Endothelial cell of umbilical vein (primary cell): Measurements from ENCODE around the gene SFT2D1. TPM values are rescaled to one million over a fixed set of nuclear protein-coding genes. Genes with fewer than 3 reads are reported as not detected.

Experiments
- BruUV-seq: library from RNA; stranded (reverse); fragments of 400-500 nt; replicated peaks from 2 replicates; lab custom pipeline; 2021; lab: Mats Ljungman, UMichigan
- CTCF ChIA-PET: fragments of 300-600, 350-600 bp; sonication (Branson Sonifier 250); formaldehyde crosslinking; loops from one replicate; lab custom pipeline; 2021; ENCODE audit warnings: antibody characterized with exemption, inconsistent platforms; lab: Charles Lee
- POLR2A ChIA-PET: fragments of 300-600, 350-600 bp; sonication (Branson Sonifier 250); formaldehyde crosslinking; loops from one replicate; lab custom pipeline; 2021; ENCODE audit warnings: antibody characterized with exemption, inconsistent platforms; lab: Charles Lee
- DNase-seq: peaks from one replicate; pipeline ENCODE4 v3.0.0-alpha.2; 2011; ENCODE audit warnings: low read depth, low spot score
- FAIRE-seq: peaks from 2 replicates; lab custom pipeline; 2011; peaks lifted over from hg19 to GRCh38; lab: Jason Lieb, UNC
- H2AFZ ChIP-seq: 2 replicates; pipeline ENCODE4 v1.6.0; 2012; ENCODE audit warnings: low read depth, low read length, control low read depth, inconsistent platforms
- H3K27ac ChIP-seq: 2 replicates; pipeline ENCODE4 v1.5.1; 2011; ENCODE audit warnings: low read depth, mild to moderate bottlenecking, control low read depth, low read length, moderate library complexity; ENCODE audit not compliant: insufficient read depth
- H3K27me3 ChIP-seq, 2 experiments: 2 replicates each; pipeline versions ENCODE4 v1.6.0 to v1.6.1; 2011; ENCODE audit warnings: low read length in 2 of 2, mixed read lengths in 1 of 2; ENCODE audit not compliant: control insufficient read depth in 2 of 2, insufficient read depth in 2 of 2
- H3K36me3 ChIP-seq, 2 experiments: 2 replicates in 1 of 2; 3 replicates in 1 of 2; pipeline ENCODE4 v1.5.1; 2011; ENCODE audit warnings: low read length in 2 of 2, mild to moderate bottlenecking in 1 of 2, moderate library complexity in 1 of 2; ENCODE audit not compliant: control insufficient read depth in 2 of 2, insufficient read depth in 2 of 2; ENCODE audit errors: extremely low read depth in 1 of 2
- H3K4me1 ChIP-seq: 3 replicates; pipeline ENCODE4 v1.5.1; 2011; ENCODE audit warnings: mild to moderate bottlenecking, low read length; ENCODE audit not compliant: control insufficient read depth, insufficient read depth; ENCODE audit errors: extremely low read depth
- H3K4me2 ChIP-seq: 2 replicates; pipeline ENCODE4 v1.6.1; 2011; ENCODE audit warnings: low read length, control low read depth, mixed read lengths; ENCODE audit not compliant: insufficient read depth
- H3K4me3 ChIP-seq, 3 experiments: fragments of 200-600 bp in 1 of 3; sonication (generic), shearing (Covaris generic) in 1 of 3; replicated peaks in 1 of 3; 2 replicates each; pipeline ENCODE4 v1.5.1; 2011 to 2016; ENCODE audit warnings: control low read depth in 3 of 3, low read length in 3 of 3, mild to moderate bottlenecking in 2 of 3, inconsistent platforms in 1 of 3, low read depth in 1 of 3, moderate library complexity in 1 of 3; ENCODE audit not compliant: insufficient read depth in 1 of 3
- H3K79me2 ChIP-seq: 2 replicates; pipeline ENCODE4 v1.6.0; 2012; ENCODE audit warnings: low read length, inconsistent platforms; ENCODE audit not compliant: control insufficient read depth, insufficient read depth
- H3K9ac ChIP-seq: replicated peaks from 2 replicates; pipeline ENCODE3; 2011; ENCODE audit warnings: low read length, control low read depth; ENCODE audit not compliant: insufficient read depth; ENCODE audit errors: extremely low read depth
- H3K9me1 ChIP-seq: replicated peaks from 3 replicates; pipeline ENCODE4 v1.6.0; 2011; ENCODE audit warnings: mild to moderate bottlenecking, low read length; ENCODE audit not compliant: control insufficient read depth, insufficient read depth; ENCODE audit errors: extremely low read depth
- H3K9me3 ChIP-seq: replicated peaks from 2 replicates; pipeline ENCODE4 v1.5.1; 2012; ENCODE audit warnings: low read length, inconsistent platforms; ENCODE audit not compliant: control insufficient read depth, insufficient read depth
- H4K20me1 ChIP-seq: replicated peaks from 2 replicates; pipeline ENCODE3; 2011; ENCODE audit warnings: mild to moderate bottlenecking, low read length; ENCODE audit not compliant: control insufficient read depth, insufficient read depth; ENCODE audit errors: extremely low read depth
- EZH2 ChIP-seq: IDR thresholded peaks from 2 replicates; pipeline ENCODE4 v1.6.1; 2012; ENCODE audit warnings: borderline replicate concordance, low read depth, mild to moderate bottlenecking, moderate library complexity, low read length, inconsistent platforms; ENCODE audit not compliant: severe bottlenecking
- FOS ChIP-seq: IDR thresholded peaks from 2 replicates; pipeline ENCODE4 v1.6.1; 2011; ENCODE audit warnings: mild to moderate bottlenecking, low read length, moderate library complexity, borderline replicate concordance; ENCODE audit not compliant: insufficient read depth
- GATA2 ChIP-seq: IDR thresholded peaks from 2 replicates; pipeline ENCODE4 v1.7.0; 2011; ENCODE audit warnings: low read depth, mild to moderate bottlenecking, moderate library complexity, mixed read lengths, low read length; ENCODE audit not compliant: insufficient read length, insufficient read depth
- JUN ChIP-seq: IDR thresholded peaks from 2 replicates; pipeline ENCODE4 v1.6.1; 2011; ENCODE audit warnings: borderline replicate concordance, low read depth; ENCODE audit not compliant: insufficient read length, insufficient read depth
- MYC ChIP-seq: IDR thresholded peaks from one replicate; pipeline ENCODE4 v1.6.1; 2011; ENCODE audit warnings: mild to moderate bottlenecking, low read depth, low read length
- POLR2A ChIP-seq: IDR thresholded peaks from 2 replicates; pipeline ENCODE4 v1.6.1; 2012; ENCODE audit warnings: low read depth, mild to moderate bottlenecking, control low read depth, low read length
- POLR2AphosphoS5 ChIP-seq: IDR thresholded peaks from 2 replicates; pipeline ENCODE4 v1.6.1; 2012; ENCODE audit warnings: low read depth, mild to moderate bottlenecking, control low read depth, low read length, moderate library complexity; ENCODE audit not compliant: insufficient read depth
- dilution Hi-C: fragments of 300-500 bp; cut with MboI; formaldehyde crosslinking; loops from one replicate; pipeline ENCODE4 v1.15.0; 2019; ENCODE audit warnings: low sequenced_read_pairs; ENCODE audit not compliant: extremely low pct_ligation_motif_present
- intact Hi-C: fragments of 100-400 bp; cut with micrococcal nuclease; formaldehyde crosslinking; loops from one replicate; pipeline ENCODE4 v1.10.0; 2022
- polyA plus RNA-seq, 4 experiments: library from polyadenylated mRNA; depleted of rRNA in 3 of 4; stranded (reverse) in 3 of 4; unstranded in 1 of 4; fragments of >200 nt; gene quantifications; 2 replicates each; pipeline versions ENCODE4 v1.2.1 to v1.2.3, GENCODE V29; 2011 to 2012; ENCODE audit warnings: missing spikeins in 1 of 4
- total RNA-seq: library from RNA; stranded (reverse); gene quantifications from 2 replicates; pipeline ENCODE4 v1.2.3, GENCODE V29; 2021
- TF ChIP-seq, protein P1 (sequence below), 2 donors: IDR thresholded peaks; 1 replicate in 1 of 2; 2 replicates in 1 of 2; pipeline ENCODE4 v1.5.1; 2011; ENCODE audit warnings: low read length in 2 of 2, mild to moderate bottlenecking in 2 of 2, moderate library complexity in 2 of 2, control low read depth in 1 of 2, inconsistent platforms in 1 of 2, low read depth in 1 of 2; ENCODE audit not compliant: insufficient read depth in 1 of 2; ENCODE audit errors: extremely low read depth in 1 of 2
- TF ChIP-seq, protein P2 (sequence below): IDR thresholded peaks from 2 replicates; pipeline ENCODE4 v1.6.1; 2011; ENCODE audit not compliant: insufficient read depth, insufficient read length

Gene SFT2D1
- total and polyA plus RNA-seq, 2 donors (not counting 3 experiments of a cell fraction or from before 2014, with no cell fraction given): 22.9 to 30.6 TPM

DNA sequence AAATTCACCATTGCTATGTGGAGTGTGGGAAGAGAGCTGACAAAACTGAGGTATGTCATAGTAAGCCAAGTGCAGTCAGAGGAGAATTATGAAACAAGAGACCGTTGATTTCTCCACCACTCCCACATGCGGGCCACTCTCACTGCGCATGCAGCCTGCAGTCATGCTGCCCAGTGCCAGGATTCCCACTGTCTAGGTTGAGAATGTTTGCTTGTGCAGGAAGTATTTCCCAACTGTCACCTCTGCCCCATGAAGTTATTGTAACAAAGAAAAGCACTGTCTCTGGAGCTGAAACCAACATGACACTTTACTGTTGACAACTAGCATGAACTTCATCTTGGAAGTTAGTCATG lies 18.7 kb upstream of the SFT2D1 start:
- Histone ChIP-seq H3K4me3 (no peak overlapping the region), H3K4me1 (peaks cover 21% of the 10 kb centered on the region), H3K27me3 (peaks cover 5 to 13% of the 10 kb centered on the region in 2 experiments), H2AFZ (no peak overlapping the region), H4K20me1 (no peaks in the 10 kb centered on the region), H3K4me2 (no peak overlapping the region), H3K36me3 (no peaks in the 10 kb centered on the region), H3K9me3 (no peaks in the 10 kb centered on the region), H3K27ac (no peak overlapping the region), H3K9ac (no peak overlapping the region), H3K79me2 (no peaks in the 10 kb centered on the region), H3K9me1 (no peaks in the 10 kb centered on the region)
- TF ChIP-seq FOS (no peak), POLR2AphosphoS5 (no peak), GATA2 (no peak), EZH2 (no peak), MYC (no peak), POLR2A (no peak), JUN (no peak)
- TF ChIP-seq, protein P1, sequence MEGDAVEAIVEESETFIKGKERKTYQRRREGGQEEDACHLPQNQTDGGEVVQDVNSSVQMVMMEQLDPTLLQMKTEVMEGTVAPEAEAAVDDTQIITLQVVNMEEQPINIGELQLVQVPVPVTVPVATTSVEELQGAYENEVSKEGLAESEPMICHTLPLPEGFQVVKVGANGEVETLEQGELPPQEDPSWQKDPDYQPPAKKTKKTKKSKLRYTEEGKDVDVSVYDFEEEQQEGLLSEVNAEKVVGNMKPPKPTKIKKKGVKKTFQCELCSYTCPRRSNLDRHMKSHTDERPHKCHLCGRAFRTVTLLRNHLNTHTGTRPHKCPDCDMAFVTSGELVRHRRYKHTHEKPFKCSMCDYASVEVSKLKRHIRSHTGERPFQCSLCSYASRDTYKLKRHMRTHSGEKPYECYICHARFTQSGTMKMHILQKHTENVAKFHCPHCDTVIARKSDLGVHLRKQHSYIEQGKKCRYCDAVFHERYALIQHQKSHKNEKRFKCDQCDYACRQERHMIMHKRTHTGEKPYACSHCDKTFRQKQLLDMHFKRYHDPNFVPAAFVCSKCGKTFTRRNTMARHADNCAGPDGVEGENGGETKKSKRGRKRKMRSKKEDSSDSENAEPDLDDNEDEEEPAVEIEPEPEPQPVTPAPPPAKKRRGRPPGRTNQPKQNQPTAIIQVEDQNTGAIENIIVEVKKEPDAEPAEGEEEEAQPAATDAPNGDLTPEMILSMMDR (IDR thresholded peaks at IDR 0.05; ENCODE audit: extremely low read depth in 1 of 2, insufficient read depth in 1 of 2, low read depth in 1 of 2, low read length in 2 of 2): no peak
- TF ChIP-seq, protein P2, sequence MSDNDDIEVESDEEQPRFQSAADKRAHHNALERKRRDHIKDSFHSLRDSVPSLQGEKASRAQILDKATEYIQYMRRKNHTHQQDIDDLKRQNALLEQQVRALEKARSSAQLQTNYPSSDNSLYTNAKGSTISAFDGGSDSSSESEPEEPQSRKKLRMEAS: no peak
- dilution Hi-C loops (no loop called here), intact Hi-C loops (no loop called here)
- BruUV-seq: no TSS peak
- DNase-seq (no peak), FAIRE-seq (no peak)
- ChIA-PET CTCF (no interaction called here), POLR2A (no interaction called here)
